Neutrophil (primary cell): ENCODE data around the gene PTPRD.

Source experiments
- H3K27ac ChIP-seq: fragments of 200-600 bp; sonication (generic); 2 replicates; pipeline ENCODE4 v1.5.1; 2016; ENCODE audit warnings: mild to moderate bottlenecking, moderate library complexity
- H3K27me3 ChIP-seq: fragments of 200-600 bp; sonication (generic); 2 replicates; pipeline ENCODE4 v1.6.0; 2016; ENCODE audit warnings: mild to moderate bottlenecking
- H3K36me3 ChIP-seq: fragments of 200-600 bp; sonication (generic); 2 replicates; pipeline ENCODE4 v1.5.1; 2017
- H3K4me1 ChIP-seq, 2 experiments: fragments of 200-600 bp in 1 of 2; sonication (generic) in 1 of 2; 1 replicate in 1 of 2; 2 replicates in 1 of 2; pipeline versions ENCODE4 v1.5.1 to v1.6.1; 2013 to 2016; ENCODE audit warnings: low read depth in 1 of 2, low read length in 1 of 2, mild to moderate bottlenecking in 1 of 2, moderate library complexity in 1 of 2; ENCODE audit not compliant: control insufficient read depth in 1 of 2, insufficient read depth in 1 of 2
- H3K4me3 ChIP-seq, 2 experiments: fragments of 200-600 bp in 1 of 2; sonication (generic) in 1 of 2; 1 replicate in 1 of 2; 2 replicates in 1 of 2; pipeline ENCODE4 v1.5.1; 2013 to 2016; ENCODE audit warnings: low read depth in 1 of 2, low read length in 1 of 2, mild to moderate bottlenecking in 1 of 2, moderate library complexity in 1 of 2
- H3K9me3 ChIP-seq: fragments of 200-600 bp; sonication (generic); 2 replicates; pipeline ENCODE4 v1.5.1; 2016
- CTCF ChIP-seq: fragments of 200-600 bp; sonication (generic); IDR thresholded peaks from 2 replicates; pipeline ENCODE4 v1.5.1; 2016; ENCODE audit warnings: antibody characterized with exemption

The PTPRD gene

DNA sequence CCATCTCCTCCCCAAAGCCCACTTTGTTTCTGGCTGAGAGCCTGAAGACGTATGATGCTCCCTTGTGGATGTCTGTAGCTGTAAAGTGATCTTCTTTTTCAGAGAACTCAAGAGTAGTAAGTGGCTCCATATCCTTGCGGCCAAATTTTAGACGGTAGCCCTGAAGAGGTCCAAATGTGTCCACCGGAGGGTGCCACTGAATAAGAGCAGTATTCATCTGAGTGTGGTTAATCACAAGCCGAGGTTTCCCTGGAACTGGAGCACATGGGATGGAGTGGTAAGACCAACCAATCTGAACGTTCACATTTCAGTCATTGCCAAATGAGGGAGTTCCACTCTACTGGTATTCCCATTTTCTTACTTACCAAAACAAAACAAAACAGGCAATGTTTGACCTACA, 2126.7 kb downstream of the PTPRD start:
- Histone ChIP-seq H3K27me3 (no peaks in the 10 kb centered on the region), H3K4me3 (no peak overlapping the region), H3K9me3 (no peaks in the 10 kb centered on the region), H3K36me3 (no peaks in the 10 kb centered on the region), H3K4me1 (no peaks in the 10 kb centered on the region), H3K27ac (no peak overlapping the region)
- TF ChIP-seq CTCF = no peak

DNA sequence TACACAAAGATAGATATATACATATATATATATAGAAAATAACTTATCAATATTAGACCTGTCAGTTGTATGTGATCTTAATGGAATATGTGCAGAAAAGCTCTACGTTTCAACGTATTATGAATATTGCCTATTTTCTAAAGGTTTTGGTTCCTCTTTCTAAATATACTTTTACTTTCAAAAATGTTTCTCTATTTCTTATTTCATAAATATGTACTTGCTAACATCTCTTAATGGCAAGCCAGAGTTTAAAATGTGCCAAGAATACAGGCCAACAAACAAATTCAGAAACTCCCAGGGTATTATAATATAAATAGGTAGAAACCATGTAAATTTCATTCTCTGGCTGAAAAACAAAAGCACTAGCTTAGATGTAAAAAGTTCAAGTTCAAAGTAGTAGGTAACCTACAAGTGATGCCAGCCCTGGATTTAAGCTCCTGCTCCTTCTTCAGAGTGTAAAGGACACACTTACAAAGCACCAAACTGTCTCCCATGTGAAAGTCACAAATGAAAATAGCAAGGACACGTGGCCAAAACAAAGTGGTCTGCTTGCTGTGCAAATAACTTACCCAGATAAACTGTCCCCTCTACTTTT, 2128.1 kb downstream of the PTPRD start:
- H3K36me3 ChIP-seq = no peaks in the 10 kb centered on the region
- H3K4me3 ChIP-seq = no peak overlapping the region
- H3K27me3 ChIP-seq = no peaks in the 10 kb centered on the region
- H3K9me3 ChIP-seq = no peaks in the 10 kb centered on the region
- TF ChIP-seq CTCF = no peak
- no peaks in the 10 kb centered on the region for H3K4me1 ChIP-seq
- no peak overlapping the region for H3K27ac ChIP-seq

DNA sequence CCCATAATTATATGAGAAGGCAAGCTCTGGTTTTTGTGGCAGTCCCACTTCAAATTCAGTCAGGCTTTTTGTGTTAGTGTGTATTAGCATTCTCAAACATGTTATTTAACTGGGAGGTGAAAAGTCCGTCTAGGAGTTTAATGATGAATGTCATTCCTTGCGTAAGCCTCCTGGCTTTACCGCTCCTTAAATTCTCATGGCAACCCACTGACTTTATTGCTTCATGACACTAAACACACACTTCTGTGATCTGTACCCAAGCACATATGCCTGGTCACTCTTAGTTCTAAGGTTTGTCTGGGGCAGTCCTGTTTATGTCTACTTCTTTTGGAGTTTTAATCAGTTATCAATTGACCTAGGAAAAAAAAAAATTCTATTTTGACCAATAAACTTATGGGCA, 2135.4 kb downstream of the PTPRD start:
- no peak for TF ChIP-seq CTCF
- H3K27me3 ChIP-seq = no peaks in the 10 kb centered on the region
- H3K4me3 ChIP-seq = no peak overlapping the region
- no peaks in the 10 kb centered on the region for H3K36me3 ChIP-seq
- no peaks in the 10 kb centered on the region for H3K9me3 ChIP-seq
- no peak overlapping the region for H3K27ac ChIP-seq
- H3K4me1 ChIP-seq = no peaks in the 10 kb centered on the region

DNA sequence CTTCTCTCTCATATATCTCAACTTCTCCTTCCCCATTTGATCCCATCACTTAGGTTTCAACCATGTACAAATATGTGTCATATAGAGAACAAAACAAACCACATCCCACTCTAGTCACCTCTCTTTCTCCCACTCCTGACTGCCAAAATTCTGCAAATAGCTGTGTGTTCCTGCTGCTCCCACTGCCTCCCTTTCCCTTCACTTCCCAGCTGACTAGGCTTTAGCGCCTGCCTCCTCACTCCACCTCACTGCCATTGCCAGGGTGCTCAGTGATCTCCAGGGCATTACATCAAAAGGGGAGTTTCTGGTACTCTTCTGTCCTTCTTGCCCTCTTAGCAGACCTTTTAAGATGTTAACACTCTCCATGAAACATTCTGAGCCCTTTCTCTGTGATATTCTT, 2137.9 kb downstream of the PTPRD start:
- H3K4me1 ChIP-seq = no peaks in the 10 kb centered on the region
- no peak for TF ChIP-seq CTCF
- H3K4me3 ChIP-seq = no peak overlapping the region
- H3K27ac ChIP-seq = no peak overlapping the region
- no peaks in the 10 kb centered on the region for H3K27me3 ChIP-seq
- H3K36me3 ChIP-seq = no peaks in the 10 kb centered on the region
- no peaks in the 10 kb centered on the region for H3K9me3 ChIP-seq

DNA sequence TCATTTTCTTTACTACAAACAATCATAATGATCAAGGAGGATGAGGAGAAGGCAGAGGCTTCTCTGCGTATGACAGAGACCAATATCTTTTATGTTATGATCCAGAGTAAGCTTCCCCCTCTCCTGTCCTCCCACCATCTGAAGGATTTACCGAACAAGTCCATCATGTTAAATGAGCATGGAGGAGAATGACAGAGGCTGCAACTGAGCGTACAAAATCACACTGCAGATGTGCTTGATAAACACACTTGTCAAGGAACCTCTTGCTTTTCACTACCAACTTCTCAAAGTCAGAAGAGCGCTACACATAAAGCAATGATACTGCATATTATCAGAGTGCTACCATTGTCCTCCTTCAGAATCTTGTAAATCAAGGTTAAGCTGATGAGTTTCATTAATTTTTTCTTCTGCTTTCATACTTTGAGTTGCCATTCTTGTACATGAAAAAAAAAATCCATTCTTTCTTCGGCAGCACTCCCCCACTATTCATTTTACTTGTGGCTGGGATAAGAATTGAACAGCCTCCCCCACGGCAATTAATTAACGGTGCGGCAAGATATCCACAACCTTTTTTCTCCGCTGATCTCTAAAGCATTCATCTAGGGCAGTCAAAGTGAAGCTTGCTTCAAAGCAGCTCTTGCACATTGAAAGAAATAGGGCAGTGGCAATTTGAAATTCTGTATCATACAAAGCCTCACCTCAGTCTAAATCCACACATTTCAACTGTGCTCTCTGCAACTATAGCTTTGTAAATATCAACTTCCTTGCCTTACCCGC, 2139.4 kb downstream of the PTPRD start:
- Histone ChIP-seq H3K36me3 (no peaks in the 10 kb centered on the region), H3K9me3 (no peaks in the 10 kb centered on the region), H3K27ac (no peak overlapping the region), H3K27me3 (no peaks in the 10 kb centered on the region), H3K4me3 (no peak overlapping the region), H3K4me1 (no peaks in the 10 kb centered on the region)
- no peak for TF ChIP-seq CTCF
